PC-3 (cell line): Measurements from ENCODE around the gene PRSS50.

Experiments
- CTCF ChIP-seq: fragments of 300-600 bp; sonication (generic); conservative IDR thresholded peaks from 2 replicates; pipeline ENCODE4 v1.5.1; 2017; ENCODE audit warnings: antibody characterized with exemption, low read depth, mild to moderate bottlenecking, low read length
- EZH2phosphoT487 ChIP-seq: fragments of 300-600 bp; sonication (generic); IDR thresholded peaks from 2 replicates; pipeline ENCODE4 v1.6.1; 2018; ENCODE audit warnings: mild to moderate bottlenecking, antibody characterized with exemption, low read length, borderline replicate concordance

- TF ChIP-seq CTCF (no peak), EZH2phosphoT487 (no peak)
Observed at GRCh38 chr3:46695962-46696894, 21.4 kb downstream of the PRSS50 start.
